Measurements from ENCODE around the gene PSMD1.

PSMD1 gene

DNA sequence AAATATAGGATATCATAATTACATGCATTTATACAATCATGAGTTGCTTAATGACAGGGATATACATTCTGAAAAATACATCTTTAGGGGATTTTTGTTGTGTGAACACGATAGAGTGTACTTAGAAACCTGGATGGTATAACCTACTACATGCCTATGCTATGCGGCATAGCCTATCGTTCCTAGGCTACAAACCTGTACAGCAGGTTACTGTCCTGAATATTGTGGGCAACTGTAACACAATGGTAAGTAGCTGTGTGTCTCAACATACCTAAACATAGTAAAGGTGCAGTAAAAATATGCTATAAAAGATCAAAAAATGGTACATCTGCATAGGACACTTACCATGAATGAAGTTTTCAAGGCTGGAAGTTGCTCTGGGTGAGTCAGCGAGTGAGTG is 12.9 kb upstream of the PSMD1 start:
- Histone ChIP-seq H3K4me3 (ENCODE audit: low read depth, low read length) (no peak overlapping the region), H3K27ac (ENCODE audit: low read depth, low read length) (no peak overlapping the region), H3K9ac (ENCODE audit: low read length) (no peak overlapping the region), H4K91ac (ENCODE audit: low read depth, low read length) (no peak overlapping the region), H3K23ac (ENCODE audit: low read length) (no peak overlapping the region), H3K36me3 (ENCODE audit: control insufficient read depth in 1 of 2, insufficient read depth in 2 of 2, low read length in 2 of 2) (peaks cover 0 to 6% of the 10 kb centered on the region in 2 experiments), H2BK12ac (ENCODE audit: low read length) (no peak overlapping the region), H2AFZ (ENCODE audit: insufficient read depth, low read length, poor library complexity) (no peak overlapping the region), H3K79me2 (ENCODE audit: control insufficient read depth, insufficient read depth, low read length, poor library complexity) (no peaks in the 10 kb centered on the region), H4K12ac (ENCODE audit: low read depth, low read length) (no peak overlapping the region), H3K18ac (ENCODE audit: low read length) (no peak overlapping the region), H2AK5ac (ENCODE audit: low read length) (no peak overlapping the region), H3K4me2 (ENCODE audit: low read length) (no peak overlapping the region), H3K4me1 (ENCODE audit: control insufficient read depth in 1 of 2, insufficient read depth in 2 of 2, low read length in 2 of 2) (peaks cover 7 to 9% of the 10 kb centered on the region in 2 experiments), H3K9me3 (ENCODE audit: insufficient read depth, low read depth, low read length) (no peaks in the 10 kb centered on the region), H3K4ac (ENCODE audit: low read depth, low read length) (no peak overlapping the region), H3K79me1 (ENCODE audit: low read length) (peaks cover 2% of the 10 kb centered on the region), H3K27me3 (ENCODE audit: insufficient read depth, low read length) (peaks cover under 1% of the 10 kb centered on the region), H3K14ac (ENCODE audit: low read length) (no peak overlapping the region), H4K8ac (ENCODE audit: low read depth, low read length) (no peak overlapping the region), H2BK5ac (ENCODE audit: low read depth, low read length, poor library complexity) (no peak overlapping the region), H2BK120ac (ENCODE audit: insufficient read depth, low read length, poor library complexity) (no peak overlapping the region)
- no CpG with 5 or more reads among the region's 4 CpGs for WGBS (ENCODE audit: extremely low coverage, insufficient coverage, insufficient read length)
- peak; percentile 82 to 94 for DNase-seq

DNA sequence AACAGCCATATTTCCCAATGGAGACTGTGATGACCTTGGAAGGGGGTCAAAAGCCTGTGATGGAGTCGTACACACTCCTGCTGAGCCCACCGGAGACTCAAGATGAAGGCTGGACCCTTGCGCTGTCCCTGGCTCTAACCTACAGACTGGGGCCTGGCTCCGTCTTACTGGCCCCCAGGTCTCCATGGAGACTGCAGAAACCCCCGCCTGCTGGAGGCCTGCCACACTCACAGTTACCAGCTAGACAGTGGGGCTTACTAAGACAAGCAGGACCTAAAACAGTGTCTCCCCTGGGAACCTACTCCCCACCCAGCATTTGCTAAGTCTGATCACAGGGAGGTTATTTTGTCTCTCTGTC is 9.8 kb upstream of the PSMD1 start:
- no peaks in the 10 kb centered on the region for H3K9me3 ChIP-seq (ENCODE audit: insufficient read depth, low read depth, low read length)
- no peak overlapping the region for H3K27ac ChIP-seq (ENCODE audit: low read depth, low read length)
- H3K27me3 ChIP-seq (ENCODE audit: insufficient read depth, low read length) = no peaks in the 10 kb centered on the region
- H3K23ac ChIP-seq (ENCODE audit: low read length) = no peak overlapping the region
- no peak overlapping the region for H3K4me3 ChIP-seq (ENCODE audit: low read depth, low read length)
- no peak overlapping the region for H4K8ac ChIP-seq (ENCODE audit: low read depth, low read length)
- no peak overlapping the region for H2BK120ac ChIP-seq (ENCODE audit: insufficient read depth, low read length, poor library complexity)
- peaks cover 5% of the 10 kb centered on the region for H3K79me1 ChIP-seq (ENCODE audit: low read length)
- no peak overlapping the region for H3K18ac ChIP-seq (ENCODE audit: low read length)
- H2BK5ac ChIP-seq (ENCODE audit: low read depth, low read length, poor library complexity) = no peak overlapping the region
- no peaks in the 10 kb centered on the region for H3K79me2 ChIP-seq (ENCODE audit: control insufficient read depth, insufficient read depth, low read length, poor library complexity)
- no peak overlapping the region for H3K4ac ChIP-seq (ENCODE audit: low read depth, low read length)
- no peak overlapping the region for H2AFZ ChIP-seq (ENCODE audit: insufficient read depth, low read length, poor library complexity)
- no peak overlapping the region for H4K12ac ChIP-seq (ENCODE audit: low read depth, low read length)
- no peak overlapping the region for H3K9ac ChIP-seq (ENCODE audit: low read length)
- H2AK5ac ChIP-seq (ENCODE audit: low read length) = no peak overlapping the region
- WGBS (ENCODE audit: extremely low coverage, insufficient coverage, insufficient read length) = no CpG with 5 or more reads among the region's 5 CpGs
- H3K4me1 ChIP-seq (ENCODE audit: control insufficient read depth in 1 of 2, insufficient read depth in 2 of 2, low read length in 2 of 2) = peaks cover 15 to 18% of the 10 kb centered on the region in 2 experiments
- peaks cover 0 to 6% of the 10 kb centered on the region in 2 experiments for H3K36me3 ChIP-seq (ENCODE audit: control insufficient read depth in 1 of 2, insufficient read depth in 2 of 2, low read length in 2 of 2)
- H4K91ac ChIP-seq (ENCODE audit: low read depth, low read length) = peak overlapping the region; percentile 17
- no peak overlapping the region for H3K4me2 ChIP-seq (ENCODE audit: low read length)
- no peak overlapping the region for H2BK12ac ChIP-seq (ENCODE audit: low read length)
- H3K14ac ChIP-seq (ENCODE audit: low read length) = no peak overlapping the region
- no peak for DNase-seq

DNA sequence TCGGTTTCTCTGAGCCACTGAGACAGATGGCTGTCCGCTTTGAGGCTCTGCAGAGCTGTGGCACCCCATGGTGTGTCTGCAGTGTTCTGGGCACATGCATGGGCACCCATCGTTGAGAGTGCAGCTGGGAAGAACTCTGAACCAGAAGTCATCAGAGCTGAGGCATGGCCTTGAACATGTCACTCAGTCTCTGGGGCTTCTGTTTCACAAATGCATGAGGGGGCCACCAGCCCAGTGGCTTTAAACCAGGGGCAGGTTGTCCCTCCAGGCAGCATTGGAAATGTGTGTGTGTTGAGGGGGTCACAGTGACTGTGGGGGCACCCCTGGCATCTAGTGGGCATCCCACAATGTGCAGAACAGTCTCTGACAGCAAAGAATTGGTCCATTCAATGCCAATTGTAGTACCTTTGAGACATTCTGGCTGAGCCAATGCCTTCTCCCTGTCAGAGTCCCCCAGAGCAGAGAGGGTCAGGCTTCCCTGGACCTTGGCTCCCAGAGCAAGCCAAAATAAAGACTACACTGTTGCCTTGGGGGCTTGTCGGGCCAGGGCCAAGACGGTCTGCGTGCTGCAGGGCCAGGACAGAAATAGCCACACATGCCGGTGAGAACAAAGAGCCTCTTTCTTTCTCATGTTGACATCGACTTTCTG is 9.3 kb upstream of the PSMD1 start:
- H2AK5ac ChIP-seq (ENCODE audit: low read length) = no peak overlapping the region
- peak overlapping the region; percentile 2 for H3K27ac ChIP-seq (ENCODE audit: low read depth, low read length)
- H3K79me2 ChIP-seq (ENCODE audit: control insufficient read depth, insufficient read depth, low read length, poor library complexity) = no peaks in the 10 kb centered on the region
- no CpG with 5 or more reads among the region's 8 CpGs for WGBS (ENCODE audit: extremely low coverage, insufficient coverage, insufficient read length)
- no peak overlapping the region for H3K4ac ChIP-seq (ENCODE audit: low read depth, low read length)
- H3K4me1 ChIP-seq (ENCODE audit: control insufficient read depth in 1 of 2, insufficient read depth in 2 of 2, low read length in 2 of 2) = peaks cover 18 to 20% of the 10 kb centered on the region in 2 experiments
- DNase-seq = no peak
- H2BK5ac ChIP-seq (ENCODE audit: low read depth, low read length, poor library complexity) = no peak overlapping the region
- no peak overlapping the region for H3K9ac ChIP-seq (ENCODE audit: low read length)
- no peaks in the 10 kb centered on the region for H3K9me3 ChIP-seq (ENCODE audit: insufficient read depth, low read depth, low read length)
- no peak overlapping the region for H3K4me2 ChIP-seq (ENCODE audit: low read length)
- H3K14ac ChIP-seq (ENCODE audit: low read length) = no peak overlapping the region
- peaks cover 0 to 6% of the 10 kb centered on the region in 2 experiments for H3K36me3 ChIP-seq (ENCODE audit: control insufficient read depth in 1 of 2, insufficient read depth in 2 of 2, low read length in 2 of 2)
- H4K12ac ChIP-seq (ENCODE audit: low read depth, low read length) = no peak overlapping the region
- no peak overlapping the region for H3K23ac ChIP-seq (ENCODE audit: low read length)
- no peak overlapping the region for H2AFZ ChIP-seq (ENCODE audit: insufficient read depth, low read length, poor library complexity)
- H3K4me3 ChIP-seq (ENCODE audit: low read depth, low read length) = no peak overlapping the region
- H3K18ac ChIP-seq (ENCODE audit: low read length) = no peak overlapping the region
- H2BK120ac ChIP-seq (ENCODE audit: insufficient read depth, low read length, poor library complexity) = no peak overlapping the region
- H4K8ac ChIP-seq (ENCODE audit: low read depth, low read length) = no peak overlapping the region
- peaks cover 6% of the 10 kb centered on the region for H3K79me1 ChIP-seq (ENCODE audit: low read length)
- no peaks in the 10 kb centered on the region for H3K27me3 ChIP-seq (ENCODE audit: insufficient read depth, low read length)
- no peak overlapping the region for H4K91ac ChIP-seq (ENCODE audit: low read depth, low read length)
- H2BK12ac ChIP-seq (ENCODE audit: low read length) = no peak overlapping the region

DNA sequence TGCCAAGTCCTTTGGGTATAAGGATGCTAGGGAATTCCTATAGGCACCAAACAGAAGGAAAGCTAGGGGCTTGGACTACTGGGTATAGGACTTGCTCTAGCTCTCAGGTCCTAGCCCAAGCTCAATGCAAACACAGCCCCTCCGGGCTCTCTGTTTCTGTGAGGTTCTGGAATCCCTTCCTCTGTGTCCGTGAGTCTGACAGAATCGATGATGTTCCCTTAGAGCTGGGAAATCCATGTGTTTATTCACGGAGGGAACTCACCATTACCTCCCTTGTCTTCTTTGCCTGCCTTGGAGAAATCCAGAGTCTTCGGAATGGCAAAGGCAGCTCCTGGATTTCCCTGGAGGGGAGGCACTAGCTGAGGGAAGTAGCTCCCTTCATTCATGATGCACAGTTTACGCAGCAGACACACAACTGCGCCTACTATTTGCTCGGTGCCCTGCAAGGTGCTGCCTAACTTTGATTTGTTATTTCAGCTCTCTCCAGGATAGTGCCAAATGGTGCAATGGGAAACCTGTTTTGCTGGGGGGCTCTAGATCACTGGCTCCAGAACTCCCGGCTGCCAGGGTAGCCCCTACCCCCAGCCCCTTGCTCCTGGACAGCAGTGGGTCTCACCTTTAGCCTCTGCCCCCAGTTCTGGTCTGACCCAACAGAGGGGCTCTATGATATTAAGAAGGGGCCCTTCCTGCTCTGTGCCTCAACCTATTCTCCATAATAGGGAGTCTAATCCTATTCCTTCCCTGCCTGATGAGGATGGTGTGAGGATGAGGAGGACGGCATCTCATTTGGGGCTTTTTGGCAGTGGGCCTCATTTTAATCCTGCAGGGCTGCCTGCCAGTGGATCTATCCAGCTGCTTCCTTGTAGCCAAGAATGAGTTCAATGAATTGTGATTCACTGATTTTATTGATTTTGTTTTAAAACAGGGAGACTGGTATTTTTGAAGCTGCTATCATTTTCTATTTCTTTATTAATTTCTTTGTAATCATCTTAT is 8.4 kb upstream of the PSMD1 start:
- Histone ChIP-seq H3K4me1 (ENCODE audit: control insufficient read depth in 1 of 2, insufficient read depth in 2 of 2, low read length in 2 of 2) (peaks cover 20 to 23% of the 10 kb centered on the region in 2 experiments), H2AFZ (ENCODE audit: insufficient read depth, low read length, poor library complexity) (no peak overlapping the region), H3K27ac (ENCODE audit: low read depth, low read length) (no peak overlapping the region), H3K9me3 (ENCODE audit: insufficient read depth, low read depth, low read length) (no peaks in the 10 kb centered on the region), H3K4me2 (ENCODE audit: low read length) (no peak overlapping the region), H2AK5ac (ENCODE audit: low read length) (no peak overlapping the region), H3K79me1 (ENCODE audit: low read length) (peaks cover 9% of the 10 kb centered on the region), H3K4me3 (ENCODE audit: low read depth, low read length) (no peak overlapping the region), H2BK120ac (ENCODE audit: insufficient read depth, low read length, poor library complexity) (no peak overlapping the region), H3K36me3 (ENCODE audit: control insufficient read depth in 1 of 2, insufficient read depth in 2 of 2, low read length in 2 of 2) (peaks cover 0 to 6% of the 10 kb centered on the region in 2 experiments), H3K4ac (ENCODE audit: low read depth, low read length) (no peak overlapping the region), H3K27me3 (ENCODE audit: insufficient read depth, low read length) (no peaks in the 10 kb centered on the region), H3K23ac (ENCODE audit: low read length) (no peak overlapping the region), H3K18ac (ENCODE audit: low read length) (no peak overlapping the region), H4K12ac (ENCODE audit: low read depth, low read length) (no peak overlapping the region), H3K79me2 (ENCODE audit: control insufficient read depth, insufficient read depth, low read length, poor library complexity) (no peaks in the 10 kb centered on the region), H2BK12ac (ENCODE audit: low read length) (no peak overlapping the region), H2BK5ac (ENCODE audit: low read depth, low read length, poor library complexity) (no peak overlapping the region), H3K9ac (ENCODE audit: low read length) (no peak overlapping the region), H4K8ac (ENCODE audit: low read depth, low read length) (no peak overlapping the region), H4K91ac (ENCODE audit: low read depth, low read length) (no peak overlapping the region), H3K14ac (ENCODE audit: low read length) (no peak overlapping the region)
- WGBS (ENCODE audit: extremely low coverage, insufficient coverage, insufficient read length) = no CpG with 5 or more reads among the region's 10 CpGs
- no peak for DNase-seq

Data from trophoblast cell (in vitro differentiated cells and primary cell).